Liver (tissue), 9 donors: ENCODE data around the gene POLR2L. TPM values are rescaled to one million over a fixed set of nuclear protein-coding genes. Genes with fewer than 3 reads are reported as not detected.

ENCODE experiments used
- DNase-seq: peaks from one replicate; pipeline ENCODE4 v3.0.0-alpha.2; 2017; ENCODE audit warnings: low spot score
- H3K27ac ChIP-seq, 2 donors: one replicate each; pipeline ENCODE4 v1.7.0; 2013; ENCODE audit warnings: inconsistent platforms in 2 of 2, low read length in 2 of 2, control low read depth in 1 of 2, low read depth in 1 of 2, mild to moderate bottlenecking in 1 of 2
- H3K27me3 ChIP-seq, 4 donors: one replicate each; pipeline versions ENCODE4 v1.6.1 to v1.7.0; 2013; ENCODE audit warnings: low read length in 3 of 4, inconsistent platforms in 1 of 4, mild to moderate bottlenecking in 1 of 4, moderate library complexity in 1 of 4; ENCODE audit not compliant: control insufficient read depth in 4 of 4, insufficient read depth in 4 of 4
- H3K36me3 ChIP-seq, 4 donors: one replicate each; pipeline versions ENCODE4 v1.6.1 to v1.7.0; 2013; ENCODE audit warnings: low read length in 3 of 4, mild to moderate bottlenecking in 3 of 4, low read depth in 1 of 4, moderate library complexity in 1 of 4; ENCODE audit not compliant: control insufficient read depth in 4 of 4, insufficient read depth in 3 of 4
- H3K4me1 ChIP-seq, 4 donors: one replicate each; pipeline versions ENCODE4 v1.6.1 to v1.7.0; 2013; ENCODE audit warnings: low read length in 3 of 4, mild to moderate bottlenecking in 3 of 4, moderate library complexity in 1 of 4; ENCODE audit not compliant: control insufficient read depth in 4 of 4, insufficient read depth in 4 of 4
- H3K4me3 ChIP-seq, 3 donors: one replicate each; pipeline versions ENCODE4 v1.6.1 to v1.7.0; 2013; ENCODE audit warnings: low read length in 3 of 3, control low read depth in 1 of 3, low read depth in 1 of 3, mild to moderate bottlenecking in 1 of 3
- H3K9ac ChIP-seq, 2 donors: one replicate each; pipeline ENCODE4 v1.7.0; 2013; ENCODE audit warnings: low read length in 2 of 2, mild to moderate bottlenecking in 2 of 2, moderate library complexity in 2 of 2, control low read depth in 1 of 2, low read depth in 1 of 2
- H3K9me3 ChIP-seq, 4 donors: one replicate each; pipeline versions ENCODE4 v1.6.1 to v1.7.0; 2013; ENCODE audit warnings: low read length in 3 of 4; ENCODE audit not compliant: control insufficient read depth in 4 of 4
- ATF3 ChIP-seq: IDR thresholded peaks from 2 replicates; pipeline ENCODE4 v1.6.1; 2016; ENCODE audit warnings: antibody characterized with exemption
- CTCF ChIP-seq: fragments of 150-350 bp; IDR thresholded peaks from 2 replicates; pipeline ENCODE4 v1.5.1; 2017; ENCODE audit warnings: improper control_type of control experiment, low read depth, low read length; ENCODE audit not compliant: missing input control
- EGR1 ChIP-seq, 2 donors: IDR thresholded peaks; 2 replicates each; pipeline ENCODE4 v1.6.1; 2016 to 2018; ENCODE audit warnings: antibody characterized with exemption in 2 of 2, low read depth in 2 of 2
- FOXA1 ChIP-seq: IDR thresholded peaks from 2 replicates; pipeline ENCODE4 v1.6.1; 2016; ENCODE audit warnings: antibody characterized with exemption
- FOXA2 ChIP-seq: IDR thresholded peaks from 2 replicates; pipeline ENCODE4 v1.6.1; 2016; ENCODE audit warnings: antibody characterized with exemption
- GABPA ChIP-seq, 2 donors: IDR thresholded peaks in 1 of 2; conservative IDR thresholded peaks in 1 of 2; 2 replicates each; pipeline ENCODE4 v1.6.1; 2016; ENCODE audit warnings: antibody characterized with exemption in 2 of 2, mild to moderate bottlenecking in 1 of 2, moderate library complexity in 1 of 2
- HNF4A ChIP-seq, 2 donors: conservative IDR thresholded peaks; 2 replicates each; pipeline ENCODE4 v1.6.1; 2016; ENCODE audit warnings: antibody characterized with exemption in 2 of 2, mild to moderate bottlenecking in 2 of 2
- HNF4G ChIP-seq: IDR thresholded peaks from 2 replicates; pipeline ENCODE4 v1.6.1; 2016; ENCODE audit warnings: antibody characterized with exemption
- JUND ChIP-seq, 2 donors: IDR thresholded peaks; 2 replicates each; pipeline ENCODE4 v1.6.1; 2016; ENCODE audit warnings: antibody characterized with exemption in 2 of 2
- MAX ChIP-seq: IDR thresholded peaks from 2 replicates; pipeline ENCODE4 v1.6.1; 2016; ENCODE audit warnings: antibody characterized with exemption
- NR2F2 ChIP-seq: IDR thresholded peaks from 2 replicates; pipeline ENCODE4 v1.6.1; 2016; ENCODE audit warnings: antibody characterized with exemption
- RAD21 ChIP-seq, 2 donors: IDR thresholded peaks; 2 replicates each; pipeline ENCODE4 v1.6.1; 2016; ENCODE audit warnings: antibody characterized with exemption in 2 of 2, mild to moderate bottlenecking in 2 of 2
- REST ChIP-seq: IDR thresholded peaks from 2 replicates; pipeline ENCODE4 v1.6.1; 2016; ENCODE audit warnings: antibody characterized with exemption, mild to moderate bottlenecking
- RXRA ChIP-seq, 2 donors: IDR thresholded peaks; 2 replicates each; pipeline ENCODE4 v1.6.1; 2017 to 2018; ENCODE audit warnings: antibody characterized with exemption in 2 of 2, mild to moderate bottlenecking in 1 of 2
- SP1 ChIP-seq: IDR thresholded peaks from 2 replicates; pipeline ENCODE4 v1.6.1; 2018; ENCODE audit warnings: antibody characterized with exemption, mild to moderate bottlenecking
- TAF1 ChIP-seq: conservative IDR thresholded peaks from 2 replicates; pipeline ENCODE4 v1.6.1; 2016; ENCODE audit warnings: antibody characterized with exemption, mild to moderate bottlenecking
- YY1 ChIP-seq: IDR thresholded peaks from 2 replicates; pipeline ENCODE4 v1.6.1; 2016; ENCODE audit warnings: antibody characterized with exemption, mild to moderate bottlenecking
- ZBTB33 ChIP-seq: IDR thresholded peaks from 2 replicates; pipeline ENCODE4 v1.6.1; 2016; ENCODE audit warnings: antibody characterized with exemption
- WGBS: extraction: QIAGEN DNeasy Blood & Tissue Kit; methylation state at CpG from one replicate; pipeline ENCODE4 v1.1.7; 2013; 5-methylcytosine and 5-hydroxymethylcytosine counted together
- polyA plus RNA-seq, 2 donors: library from polyadenylated mRNA; stranded (reverse) in 1 of 2; unstranded in 1 of 2; fragments of 200-250 nt in 1 of 2; fragments of >200 nt in 1 of 2; fragmentation: Nextera tagmentation in 1 of 2; extraction: Ambion mirVana in 1 of 2; gene quantifications; one replicate each; pipeline versions ENCODE4 v1.2.1 to v1.2.3, GENCODE V29; 2013 to 2015
- total RNA-seq, 2 donors: library from RNA; depleted of rRNA; stranded (reverse); fragments of >200 nt; gene quantifications; one replicate each; pipeline ENCODE4 v1.2.3, GENCODE V29; 2014
- donor health status: healthy.
- donor health status: healthy.
- donor health status: healthy.
- donor health status: healthy.
- donor health status: healthy.

The POLR2L gene
- total and polyA plus RNA-seq, 4 donors = 28.1 to 230 (median 106) TPM

GRCh38 chr11:876545-876944, 34.2 kb upstream of the POLR2L start:
- H3K4me1 ChIP-seq = peaks cover 3 to 10% (median 6%) of the 10 kb centered on the region in 4 donors
- WGBS = 38% methylated on average over 12 of the region's 12 CpGs
- TF ChIP-seq RAD21 (IDR thresholded peaks at IDR 0.05) = peak in 1 of 2 donors; percentile 42
- TF ChIP-seq REST = no peak
- no peak for TF ChIP-seq FOXA2
- TF ChIP-seq GABPA (IDR thresholded peaks at IDR 0.05 in 1 of 2, conservative IDR thresholded peaks at IDR 0.05 in 1 of 2) = no peak
- TF ChIP-seq ATF3 = no peak
- TF ChIP-seq ZBTB33 = no peak
- TF ChIP-seq HNF4G = no peak
- TF ChIP-seq TAF1 = no peak
- no peak for TF ChIP-seq JUND (IDR thresholded peaks at IDR 0.05)
- no peak for TF ChIP-seq SP1
- TF ChIP-seq MAX = no peak
- TF ChIP-seq RXRA (IDR thresholded peaks at IDR 0.05) = peak; percentile 54 to 63
- TF ChIP-seq EGR1 (IDR thresholded peaks at IDR 0.05; ENCODE audit: low read depth in 2 of 2) = no peak
- TF ChIP-seq HNF4A (conservative IDR thresholded peaks at IDR 0.05) = peak in 1 of 2 donors; percentile 59
- no peak for TF ChIP-seq FOXA1
- no peak for TF ChIP-seq CTCF
- TF ChIP-seq NR2F2 = no peak
- TF ChIP-seq YY1 = no peak
- DNase-seq = no peak
- peaks cover 0 to 16% (median 8%) of the 10 kb centered on the region in 4 donors for H3K36me3 ChIP-seq
- H3K27ac ChIP-seq = no peak overlapping the region
- H3K9ac ChIP-seq = no peak overlapping the region
- H3K4me3 ChIP-seq = no peak overlapping the region
- H3K9me3 ChIP-seq = no peaks in the 10 kb centered on the region
- no peaks in the 10 kb centered on the region for H3K27me3 ChIP-seq
